GM23338 (cell line): ENCODE measurements around the gene PPP1R18.

Source experiments
- CREB1 ChIP-seq: fragments of 250-450 bp; sonication (Bioruptor Pico); IDR thresholded peaks from 2 replicates; pipeline ENCODE4 v1.5.0; 2020; ENCODE audit warnings: low read depth, mild to moderate bottlenecking, moderate library complexity
- EZH2 ChIP-seq: fragments of 200-600 bp; sonication (generic); IDR thresholded peaks from one replicate; pipeline ENCODE4 v1.8.0; 2017; ENCODE audit warnings: antibody characterized with exemption, mild to moderate bottlenecking, low read depth; ENCODE audit not compliant: unreplicated experiment
- EZH2phosphoT487 ChIP-seq: fragments of 200-600 bp; sonication (generic); IDR thresholded peaks from one replicate; pipeline ENCODE4 v1.8.1; 2018; ENCODE audit warnings: antibody characterized with exemption; ENCODE audit not compliant: unreplicated experiment
- NANOG ChIP-seq: IDR thresholded peaks from 2 replicates; pipeline ENCODE4 v1.6.1; 2016; ENCODE audit warnings: antibody characterized with exemption, borderline replicate concordance
- POLR2AphosphoS5 ChIP-seq: IDR thresholded peaks from 2 replicates; pipeline ENCODE4 v1.6.1; 2016; ENCODE audit warnings: antibody characterized with exemption, low read depth
- REST ChIP-seq: IDR thresholded peaks from one replicate; pipeline ENCODE4 v1.6.1; 2018; ENCODE audit warnings: antibody characterized with exemption; ENCODE audit not compliant: unreplicated experiment
- STAT1 ChIP-seq: IDR thresholded peaks from one replicate; pipeline ENCODE4 v1.6.1; 2016; ENCODE audit warnings: antibody characterized with exemption; ENCODE audit not compliant: unreplicated experiment
- ZNF114 ChIP-seq: fragments of 250-450 bp; sonication (Bioruptor Pico); IDR thresholded peaks from 2 replicates; pipeline ENCODE4 v1.5.0; 2020; ENCODE audit warnings: mild to moderate bottlenecking, moderate library complexity
- ZNF331 ChIP-seq: fragments of 250-450 bp; sonication (Bioruptor Pico); IDR thresholded peaks from 2 replicates; pipeline ENCODE4 v1.5.0; 2020; ENCODE audit warnings: low read depth, mild to moderate bottlenecking, moderate library complexity
- TF ChIP-seq, protein P1 (sequence below): IDR thresholded peaks from 2 replicates; pipeline ENCODE4 v1.6.1; 2016; ENCODE audit warnings: antibody characterized with exemption
- TF ChIP-seq, protein P2 (sequence below), 2 experiments: fragments of 200-600 bp in 1 of 2; sonication (generic) in 1 of 2; conservative IDR thresholded peaks; 2 replicates each; pipeline versions ENCODE4 v1.5.1 to v1.6.1; 2016 to 2017; ENCODE audit warnings: antibody characterized with exemption in 2 of 2, low read depth in 2 of 2, mild to moderate bottlenecking in 2 of 2, moderate library complexity in 1 of 2
- TF ChIP-seq, protein P3 (sequence below): fragments of 250-450 bp; sonication (Bioruptor Pico); IDR thresholded peaks from 2 replicates; pipeline ENCODE4 v1.5.0; 2020; ENCODE audit warnings: mild to moderate bottlenecking, moderate library complexity

DNA sequence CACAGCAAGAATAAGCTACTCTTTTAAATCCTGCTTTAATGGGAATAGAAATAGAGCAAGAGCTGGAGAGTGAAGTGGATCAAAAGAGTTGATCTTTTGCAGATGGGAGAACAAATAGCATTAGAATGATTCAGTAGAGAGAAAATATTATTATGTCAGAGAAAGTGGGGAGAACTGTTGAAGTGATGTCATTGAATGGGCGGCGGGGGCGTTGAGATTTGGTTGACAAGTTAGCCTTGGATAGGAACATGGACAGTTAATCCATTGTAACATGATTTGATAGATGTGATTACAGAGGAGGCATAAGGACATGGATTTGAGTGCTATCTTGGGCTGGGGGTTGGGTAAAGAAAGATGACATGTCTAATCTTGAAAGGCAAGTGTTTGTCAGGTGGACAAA is 50.6 kb downstream of the PPP1R18 start:
- TF ChIP-seq, protein P1, sequence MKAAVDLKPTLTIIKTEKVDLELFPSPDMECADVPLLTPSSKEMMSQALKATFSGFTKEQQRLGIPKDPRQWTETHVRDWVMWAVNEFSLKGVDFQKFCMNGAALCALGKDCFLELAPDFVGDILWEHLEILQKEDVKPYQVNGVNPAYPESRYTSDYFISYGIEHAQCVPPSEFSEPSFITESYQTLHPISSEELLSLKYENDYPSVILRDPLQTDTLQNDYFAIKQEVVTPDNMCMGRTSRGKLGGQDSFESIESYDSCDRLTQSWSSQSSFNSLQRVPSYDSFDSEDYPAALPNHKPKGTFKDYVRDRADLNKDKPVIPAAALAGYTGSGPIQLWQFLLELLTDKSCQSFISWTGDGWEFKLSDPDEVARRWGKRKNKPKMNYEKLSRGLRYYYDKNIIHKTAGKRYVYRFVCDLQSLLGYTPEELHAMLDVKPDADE: no peak
- TF ChIP-seq POLR2AphosphoS5: no peak
- TF ChIP-seq, protein P2, sequence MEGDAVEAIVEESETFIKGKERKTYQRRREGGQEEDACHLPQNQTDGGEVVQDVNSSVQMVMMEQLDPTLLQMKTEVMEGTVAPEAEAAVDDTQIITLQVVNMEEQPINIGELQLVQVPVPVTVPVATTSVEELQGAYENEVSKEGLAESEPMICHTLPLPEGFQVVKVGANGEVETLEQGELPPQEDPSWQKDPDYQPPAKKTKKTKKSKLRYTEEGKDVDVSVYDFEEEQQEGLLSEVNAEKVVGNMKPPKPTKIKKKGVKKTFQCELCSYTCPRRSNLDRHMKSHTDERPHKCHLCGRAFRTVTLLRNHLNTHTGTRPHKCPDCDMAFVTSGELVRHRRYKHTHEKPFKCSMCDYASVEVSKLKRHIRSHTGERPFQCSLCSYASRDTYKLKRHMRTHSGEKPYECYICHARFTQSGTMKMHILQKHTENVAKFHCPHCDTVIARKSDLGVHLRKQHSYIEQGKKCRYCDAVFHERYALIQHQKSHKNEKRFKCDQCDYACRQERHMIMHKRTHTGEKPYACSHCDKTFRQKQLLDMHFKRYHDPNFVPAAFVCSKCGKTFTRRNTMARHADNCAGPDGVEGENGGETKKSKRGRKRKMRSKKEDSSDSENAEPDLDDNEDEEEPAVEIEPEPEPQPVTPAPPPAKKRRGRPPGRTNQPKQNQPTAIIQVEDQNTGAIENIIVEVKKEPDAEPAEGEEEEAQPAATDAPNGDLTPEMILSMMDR (conservative IDR thresholded peaks at IDR 0.05; ENCODE audit: low read depth in 2 of 2): no peak
- TF ChIP-seq EZH2phosphoT487: no peak
- TF ChIP-seq EZH2: no peak
- no peak for TF ChIP-seq ZNF114 (CRISPR knock-in tag)
- TF ChIP-seq, protein P3, sequence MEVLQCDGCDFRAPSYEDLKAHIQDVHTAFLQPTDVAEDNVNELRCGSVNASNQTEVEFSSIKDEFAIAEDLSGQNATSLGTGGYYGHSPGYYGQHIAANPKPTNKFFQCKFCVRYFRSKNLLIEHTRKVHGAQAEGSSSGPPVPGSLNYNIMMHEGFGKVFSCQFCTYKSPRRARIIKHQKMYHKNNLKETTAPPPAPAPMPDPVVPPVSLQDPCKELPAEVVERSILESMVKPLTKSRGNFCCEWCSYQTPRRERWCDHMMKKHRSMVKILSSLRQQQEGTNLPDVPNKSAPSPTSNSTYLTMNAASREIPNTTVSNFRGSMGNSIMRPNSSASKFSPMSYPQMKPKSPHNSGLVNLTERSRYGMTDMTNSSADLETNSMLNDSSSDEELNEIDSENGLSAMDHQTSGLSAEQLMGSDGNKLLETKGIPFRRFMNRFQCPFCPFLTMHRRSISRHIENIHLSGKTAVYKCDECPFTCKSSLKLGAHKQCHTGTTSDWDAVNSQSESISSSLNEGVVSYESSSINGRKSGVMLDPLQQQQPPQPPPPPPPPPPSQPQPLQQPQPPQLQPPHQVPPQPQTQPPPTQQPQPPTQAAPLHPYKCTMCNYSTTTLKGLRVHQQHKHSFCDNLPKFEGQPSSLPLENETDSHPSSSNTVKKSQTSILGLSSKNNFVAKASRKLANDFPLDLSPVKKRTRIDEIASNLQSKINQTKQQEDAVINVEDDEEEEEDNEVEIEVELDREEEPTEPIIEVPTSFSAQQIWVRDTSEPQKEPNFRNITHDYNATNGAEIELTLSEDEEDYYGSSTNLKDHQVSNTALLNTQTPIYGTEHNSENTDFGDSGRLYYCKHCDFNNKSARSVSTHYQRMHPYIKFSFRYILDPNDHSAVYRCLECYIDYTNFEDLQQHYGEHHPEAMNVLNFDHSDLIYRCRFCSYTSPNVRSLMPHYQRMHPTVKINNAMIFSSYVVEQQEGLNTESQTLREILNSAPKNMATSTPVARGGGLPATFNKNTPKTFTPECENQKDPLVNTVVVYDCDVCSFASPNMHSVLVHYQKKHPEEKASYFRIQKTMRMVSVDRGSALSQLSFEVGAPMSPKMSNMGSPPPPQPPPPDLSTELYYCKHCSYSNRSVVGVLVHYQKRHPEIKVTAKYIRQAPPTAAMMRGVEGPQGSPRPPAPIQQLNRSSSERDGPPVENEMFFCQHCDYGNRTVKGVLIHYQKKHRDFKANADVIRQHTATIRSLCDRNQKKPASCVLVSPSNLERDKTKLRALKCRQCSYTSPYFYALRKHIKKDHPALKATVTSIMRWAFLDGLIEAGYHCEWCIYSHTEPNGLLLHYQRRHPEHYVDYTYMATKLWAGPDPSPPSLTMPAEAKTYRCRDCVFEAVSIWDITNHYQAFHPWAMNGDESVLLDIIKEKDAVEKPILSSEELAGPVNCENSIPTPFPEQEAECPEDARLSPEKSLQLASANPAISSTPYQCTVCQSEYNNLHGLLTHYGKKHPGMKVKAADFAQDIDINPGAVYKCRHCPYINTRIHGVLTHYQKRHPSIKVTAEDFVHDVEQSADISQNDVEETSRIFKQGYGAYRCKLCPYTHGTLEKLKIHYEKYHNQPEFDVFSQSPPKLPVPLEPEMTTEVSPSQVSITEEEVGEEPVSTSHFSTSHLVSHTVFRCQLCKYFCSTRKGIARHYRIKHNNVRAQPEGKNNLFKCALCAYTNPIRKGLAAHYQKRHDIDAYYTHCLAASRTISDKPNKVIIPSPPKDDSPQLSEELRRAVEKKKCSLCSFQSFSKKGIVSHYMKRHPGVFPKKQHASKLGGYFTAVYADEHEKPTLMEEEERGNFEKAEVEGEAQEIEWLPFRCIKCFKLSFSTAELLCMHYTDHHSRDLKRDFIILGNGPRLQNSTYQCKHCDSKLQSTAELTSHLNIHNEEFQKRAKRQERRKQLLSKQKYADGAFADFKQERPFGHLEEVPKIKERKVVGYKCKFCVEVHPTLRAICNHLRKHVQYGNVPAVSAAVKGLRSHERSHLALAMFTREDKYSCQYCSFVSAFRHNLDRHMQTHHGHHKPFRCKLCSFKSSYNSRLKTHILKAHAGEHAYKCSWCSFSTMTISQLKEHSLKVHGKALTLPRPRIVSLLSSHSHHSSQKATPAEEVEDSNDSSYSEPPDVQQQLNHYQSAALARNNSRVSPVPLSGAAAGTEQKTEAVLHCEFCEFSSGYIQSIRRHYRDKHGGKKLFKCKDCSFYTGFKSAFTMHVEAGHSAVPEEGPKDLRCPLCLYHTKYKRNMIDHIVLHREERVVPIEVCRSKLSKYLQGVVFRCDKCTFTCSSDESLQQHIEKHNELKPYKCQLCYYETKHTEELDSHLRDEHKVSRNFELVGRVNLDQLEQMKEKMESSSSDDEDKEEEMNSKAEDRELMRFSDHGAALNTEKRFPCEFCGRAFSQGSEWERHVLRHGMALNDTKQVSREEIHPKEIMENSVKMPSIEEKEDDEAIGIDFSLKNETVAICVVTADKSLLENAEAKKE (CRISPR knock-in tag): no peak
- no peak for TF ChIP-seq REST
- no peak for TF ChIP-seq NANOG
- no peak for TF ChIP-seq ZNF331
- no peak for TF ChIP-seq STAT1
- TF ChIP-seq CREB1 (CRISPR knock-in tag): no peak
